Islet of Langerhans (tissue), 1 donor: Measurements from ENCODE around the gene ACP5.

Experiments used
- FAIRE-seq: peaks from one replicate; lab custom pipeline; 2011; peaks lifted over from hg19 to GRCh38; lab: Jason Lieb, UNC

ACP5 gene

DNA sequence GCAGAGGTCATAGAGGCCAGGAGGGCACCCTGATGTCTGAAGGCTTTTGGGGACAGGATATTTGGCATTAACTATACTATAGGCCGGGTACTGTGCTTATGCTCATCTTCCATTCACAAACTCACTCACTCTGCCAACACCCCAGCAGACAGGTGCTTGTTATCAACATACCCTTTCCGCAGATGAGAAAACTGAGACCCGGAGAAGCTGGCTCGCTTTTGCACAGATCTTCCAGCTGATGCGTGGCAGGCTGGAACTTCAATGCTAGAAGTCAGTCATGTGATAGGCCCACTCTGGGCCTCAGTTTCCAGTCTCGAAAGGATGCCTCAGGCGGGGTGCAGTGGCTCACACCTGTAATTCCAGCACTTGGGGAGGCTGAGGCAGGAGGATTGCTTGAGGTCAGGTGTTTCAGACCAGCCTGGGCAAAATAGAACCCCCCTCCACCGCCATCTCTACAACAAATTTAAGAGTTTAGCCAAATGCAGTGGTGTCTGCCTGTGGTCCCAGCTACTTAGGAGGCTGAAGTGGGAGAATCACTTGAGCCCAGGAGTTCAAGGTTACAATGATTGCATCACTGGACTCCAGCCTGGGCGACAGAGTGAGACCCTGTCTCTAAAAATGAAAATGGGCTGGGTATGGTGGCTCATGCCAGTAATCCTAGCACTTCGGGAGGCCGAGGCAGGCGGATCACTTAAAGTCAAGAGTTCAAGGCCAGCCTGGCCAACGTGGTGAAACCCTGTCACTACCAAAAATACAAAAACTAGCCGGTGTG lies 29.3 kb downstream of the ACP5 start:
- no peak for FAIRE-seq

DNA sequence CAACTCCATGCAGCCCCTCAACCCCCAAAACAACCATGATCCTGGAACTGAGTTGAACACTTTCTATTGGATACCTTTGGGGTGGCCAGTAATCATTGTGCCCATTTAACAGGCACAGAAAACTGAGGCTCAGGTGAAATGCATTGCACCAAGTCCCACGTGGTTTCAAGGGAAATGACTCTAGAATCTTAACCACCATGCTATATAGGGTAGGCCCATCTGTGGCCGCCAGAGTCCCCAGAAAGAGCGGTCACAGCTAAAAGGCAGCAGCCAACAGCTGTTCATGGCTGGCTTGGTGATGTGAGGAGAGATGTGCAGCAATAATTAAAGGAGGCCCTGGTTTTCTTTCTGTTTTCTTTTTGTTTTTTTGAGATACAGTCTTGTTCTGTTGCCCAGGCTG lies 36.2 kb downstream of the ACP5 start:
- no peak for FAIRE-seq

DNA sequence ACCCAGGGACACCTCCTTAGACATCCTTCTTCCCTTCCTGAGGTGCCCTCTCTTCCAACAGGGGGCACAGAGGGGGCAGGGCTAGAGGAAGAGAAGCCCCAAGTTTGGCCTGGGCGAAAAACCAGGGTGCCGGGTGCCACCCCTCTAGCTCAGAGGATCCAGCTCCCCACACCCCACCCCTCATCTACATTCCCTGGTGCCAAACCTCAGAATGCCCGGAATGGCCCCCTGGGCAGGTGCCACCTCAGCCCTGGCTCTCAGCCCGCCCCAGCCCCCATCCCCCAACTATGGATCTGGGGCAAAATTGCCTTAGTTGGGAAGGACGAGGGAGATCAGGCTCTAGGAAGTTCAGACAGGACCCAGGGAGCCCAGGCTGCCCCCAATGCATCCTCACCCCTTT lies 36.8 kb downstream of the ACP5 start:
- no peak for FAIRE-seq

DNA sequence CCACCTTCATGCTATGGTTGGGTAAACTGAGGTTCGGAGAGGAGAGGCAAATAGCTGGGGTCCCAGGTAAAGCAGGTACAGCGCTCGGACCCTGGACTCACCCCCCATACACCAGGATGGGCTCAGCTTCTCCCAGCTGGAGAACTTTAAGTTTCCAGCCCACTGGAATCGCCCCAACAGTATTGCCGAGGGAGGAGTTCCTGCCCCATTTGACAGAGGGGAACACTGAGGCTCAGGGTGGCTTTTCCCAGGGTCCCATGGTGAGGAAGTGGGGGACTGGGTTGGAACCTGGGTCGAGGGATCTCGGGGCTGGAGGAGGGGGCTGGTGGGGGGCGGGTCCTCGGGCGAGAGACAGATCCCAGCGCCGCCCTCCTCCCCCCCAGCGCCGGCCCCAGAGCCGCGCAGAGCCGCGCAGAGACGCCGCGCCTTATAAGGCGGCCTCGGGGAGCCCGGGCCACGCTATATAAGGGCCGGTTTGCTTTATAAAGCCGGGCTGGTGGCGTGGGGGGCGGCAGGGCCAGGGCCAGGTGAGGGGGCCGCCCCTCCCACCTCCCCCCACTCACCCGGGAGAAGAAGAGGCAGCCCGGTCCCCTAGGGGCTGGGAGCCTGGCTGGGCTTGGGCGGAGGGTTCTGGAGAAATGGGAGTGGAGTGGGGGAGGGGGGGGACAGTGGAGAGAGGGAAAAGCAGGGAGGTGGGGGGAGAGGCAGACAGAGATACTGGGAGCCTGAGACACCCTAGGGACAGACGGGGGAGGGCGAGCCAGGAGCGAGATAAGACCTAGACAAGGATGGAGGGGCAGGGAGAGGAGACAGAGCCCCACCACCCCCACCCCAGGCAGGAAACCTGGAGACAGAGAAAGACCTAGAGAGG lies 37.7 kb downstream of the ACP5 start:
- FAIRE-seq, result no peak

DNA sequence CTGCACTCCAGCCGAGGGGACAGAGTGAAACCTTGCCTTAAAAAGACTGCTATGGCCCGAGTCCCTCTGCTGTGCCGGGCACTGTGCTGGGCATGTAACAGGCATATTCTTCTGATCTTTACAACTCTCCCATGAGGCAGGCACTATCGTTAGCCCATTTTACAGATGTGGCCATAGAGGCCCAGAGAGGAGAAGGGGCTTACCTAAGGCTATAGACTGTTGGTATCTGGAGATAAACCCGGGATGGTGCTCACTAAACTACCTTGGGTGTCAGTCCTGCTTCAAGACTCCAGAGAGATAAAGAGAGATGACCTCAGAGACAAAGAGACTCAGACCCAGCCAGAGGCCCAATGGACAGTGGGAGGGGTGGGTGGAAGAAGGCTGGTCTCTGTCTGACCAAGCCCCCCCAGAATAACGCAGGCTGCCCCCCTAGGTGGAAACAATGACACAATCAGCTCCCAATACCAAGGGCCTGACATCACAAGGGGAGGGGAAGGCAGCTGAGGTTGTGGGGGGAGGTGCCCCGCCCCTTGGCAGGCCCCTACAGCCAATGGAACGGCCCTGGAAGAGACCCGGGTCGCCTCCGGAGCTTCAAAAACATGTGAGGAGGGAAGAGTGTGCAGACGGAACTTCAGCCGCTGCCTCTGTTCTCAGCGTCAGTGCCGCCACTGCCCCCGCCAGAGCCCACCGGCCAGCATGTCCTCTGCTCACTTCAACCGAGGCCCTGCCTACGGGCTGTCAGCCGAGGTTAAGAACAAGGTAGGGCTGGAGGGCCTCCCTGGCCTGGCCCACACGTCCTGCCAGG lies 39.0 kb downstream of the ACP5 start, which contains the start of gene CNN1:
TSS of gene CNN1 (plus strand) at position 620 of the 805 bp plus-strand sequence. CDS start at position 697, 77 bp downstream.
- FAIRE-seq, result no peak

DNA sequence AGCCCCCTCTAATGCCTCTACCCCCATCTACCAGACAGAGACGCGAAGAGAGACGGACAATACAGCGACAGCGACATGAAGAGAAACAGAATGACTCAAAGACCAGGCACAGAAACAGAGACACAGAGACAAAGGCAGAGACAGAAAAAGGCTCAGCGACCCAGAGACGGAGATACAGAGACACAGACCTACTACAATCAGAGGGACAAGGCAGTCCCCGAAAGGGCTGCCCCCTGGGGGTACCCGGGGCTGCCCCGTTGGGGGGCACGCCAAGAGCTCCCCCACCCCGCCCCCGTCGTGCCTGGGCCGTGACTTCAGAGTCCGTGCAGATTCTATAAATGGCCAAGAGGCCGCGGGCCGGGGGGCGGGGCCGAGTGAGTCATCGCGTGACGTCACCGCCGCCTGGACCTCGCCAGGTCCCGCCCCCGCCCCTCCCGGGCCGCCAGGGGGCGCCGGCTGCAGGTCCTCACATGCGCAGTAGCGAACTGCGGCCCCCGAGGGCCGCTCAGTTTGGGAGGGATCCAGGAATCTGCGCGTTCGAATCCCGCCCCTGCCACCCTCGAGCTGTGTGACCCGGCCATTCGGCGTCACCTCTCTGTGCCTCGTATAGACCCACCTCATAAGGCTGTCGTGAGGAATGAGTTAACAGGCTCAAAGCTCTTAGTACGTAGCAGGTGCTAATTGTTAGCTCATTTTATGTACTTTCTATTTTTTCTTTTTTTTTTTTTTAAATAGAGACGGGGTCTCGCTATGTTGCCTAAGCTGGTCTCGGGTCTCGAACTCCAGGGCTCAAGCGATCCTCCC lies 41.5 kb downstream of the ACP5 start:
- no peak for FAIRE-seq

DNA sequence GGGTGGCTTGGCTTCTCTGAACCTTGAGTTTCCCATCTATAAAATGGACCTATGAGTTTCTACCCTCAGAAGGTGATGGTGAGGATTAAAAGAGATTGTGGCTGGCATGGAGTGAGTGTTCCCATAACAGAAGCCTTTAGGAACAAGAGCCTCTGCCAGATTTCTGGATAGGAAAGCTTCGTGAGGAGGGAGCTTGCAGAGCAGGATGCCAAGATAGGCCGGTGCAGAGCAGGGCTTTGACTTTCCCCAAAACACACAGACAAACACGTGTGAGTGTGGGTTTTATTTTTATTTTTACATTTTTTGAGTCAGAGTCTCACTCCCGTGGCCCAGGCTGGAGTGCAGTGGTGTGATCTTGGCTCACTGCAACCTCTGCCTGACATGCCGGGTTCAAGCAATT lies 42.5 kb downstream of the ACP5 start:
- FAIRE-seq, result no peak

DNA sequence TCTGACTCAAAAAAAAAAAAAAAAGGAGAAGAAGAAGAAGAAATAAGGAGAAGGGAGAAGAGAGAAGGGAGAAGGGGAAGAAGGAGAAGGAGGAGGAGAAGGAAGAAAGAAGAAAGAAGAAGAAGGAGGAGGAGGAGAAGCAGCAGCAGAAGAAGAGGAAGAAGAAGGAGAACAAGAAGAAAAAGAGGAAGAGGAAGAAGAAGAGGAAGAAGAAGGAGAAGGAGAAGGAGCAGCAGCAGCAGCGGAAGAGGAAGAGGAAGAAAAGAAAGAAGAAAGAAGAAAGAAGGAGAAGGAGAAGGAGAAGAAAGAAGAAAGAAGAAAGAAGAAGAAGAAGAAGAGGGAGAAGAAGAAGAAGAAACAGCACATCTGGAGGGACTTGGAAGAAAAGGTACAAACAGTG lies 42.9 kb downstream of the ACP5 start:
- no peak for FAIRE-seq

DNA sequence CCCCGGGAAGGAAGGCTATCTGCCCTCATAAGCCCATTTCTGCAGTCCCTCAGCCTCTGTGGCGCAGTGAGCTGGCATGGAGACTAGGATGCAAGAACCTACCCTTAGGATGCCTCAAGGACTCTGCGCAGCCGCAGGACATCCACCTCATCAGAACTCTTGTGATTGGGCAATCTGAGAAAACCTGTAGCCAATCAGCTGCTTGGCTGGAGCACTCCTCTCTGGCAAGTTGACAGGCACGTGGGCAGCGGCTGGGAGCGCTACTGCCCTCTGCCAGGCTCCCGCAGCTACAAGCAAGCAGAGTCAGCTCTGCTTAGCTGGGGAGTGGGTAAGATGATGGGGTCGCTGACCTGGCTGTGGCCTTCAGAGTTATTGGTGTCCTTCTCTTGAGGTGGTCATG lies 47.0 kb downstream of the ACP5 start:
- no peak for FAIRE-seq

DNA sequence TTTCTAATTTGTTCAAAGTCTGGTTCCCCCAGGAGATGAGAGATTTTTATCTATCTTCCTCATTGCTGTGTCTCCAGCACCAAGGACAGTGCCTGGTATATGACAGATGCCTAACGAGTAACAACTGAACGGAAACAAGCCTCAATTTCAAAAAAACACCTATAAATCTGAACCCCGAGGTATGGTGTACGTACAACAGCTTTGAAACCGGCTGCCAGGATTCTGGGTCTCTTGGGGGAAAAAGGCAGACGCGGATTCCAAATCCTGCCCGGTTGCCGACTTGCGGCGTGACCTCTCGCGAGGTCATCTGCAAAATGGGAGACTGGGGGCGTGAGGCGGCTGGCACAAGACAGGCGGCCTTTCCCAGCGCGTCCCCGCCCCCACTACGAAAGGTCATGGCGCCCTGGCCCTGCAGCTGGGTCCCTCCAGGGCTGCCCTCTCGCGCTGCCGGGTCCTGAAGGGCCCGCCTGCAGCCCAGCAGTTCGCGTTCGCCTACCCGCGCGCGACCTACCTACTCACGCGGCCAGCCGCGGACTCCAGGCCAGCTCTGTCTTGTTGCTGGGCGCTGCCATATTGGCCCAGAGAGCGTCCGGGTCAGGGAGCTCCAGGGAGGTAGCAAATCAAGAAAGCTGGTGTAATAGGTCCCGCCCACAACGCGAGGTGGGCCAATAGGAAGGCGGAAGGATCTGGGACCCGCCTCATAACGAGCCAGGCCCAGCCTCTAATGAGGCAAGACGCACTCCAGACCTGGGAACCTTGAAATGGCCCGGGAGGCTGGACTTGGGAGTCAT lies 48.7 kb downstream of the ACP5 start, which contains the start of gene ECSIT:
TSS of gene ECSIT (minus strand) at position 584 of the 791 bp plus-strand sequence. CDS start 9,964 bp downstream, outside the sequence.
- FAIRE-seq, result peak; percentile 41
